Mesenchymal stem cell (in vitro differentiated cells and primary cell): ENCODE measurements around the gene DIP2C.

Experiments
- DNase-seq: peaks from one replicate; pipeline ENCODE4 v3.0.0-alpha.2; 2013
- H2AFZ ChIP-seq: one replicate; pipeline ENCODE4 v1.6.1; 2013; ENCODE audit warnings: low read depth, mild to moderate bottlenecking, control low read depth, inconsistent platforms, low read length, moderate library complexity
- H2AK5ac ChIP-seq: 2 replicates; pipeline ENCODE4 v1.6.1; 2013; ENCODE audit warnings: low read length, moderate library complexity, mild to moderate bottlenecking, inconsistent platforms; ENCODE audit not compliant: severe bottlenecking
- H2BK120ac ChIP-seq: one replicate; pipeline ENCODE4 v1.6.1; 2013; ENCODE audit warnings: low read depth, mild to moderate bottlenecking, inconsistent platforms, low read length, moderate library complexity
- H2BK12ac ChIP-seq, 2 experiments: one replicate each; pipeline ENCODE4 v1.6.1; 2013; ENCODE audit warnings: inconsistent platforms in 2 of 2, low read length in 2 of 2, mild to moderate bottlenecking in 2 of 2, moderate library complexity in 2 of 2, control low read depth in 1 of 2
- H2BK15ac ChIP-seq: one replicate; pipeline ENCODE4 v1.6.1; 2013; ENCODE audit warnings: mild to moderate bottlenecking, low read depth, inconsistent platforms; ENCODE audit not compliant: poor library complexity, severe bottlenecking
- H2BK5ac ChIP-seq: 2 replicates; pipeline ENCODE4 v1.6.1; 2013; ENCODE audit warnings: low read depth, mild to moderate bottlenecking, low read length, control low read depth, inconsistent platforms; ENCODE audit not compliant: poor library complexity, severe bottlenecking
- H3K14ac ChIP-seq, 2 experiments: one replicate each; pipeline ENCODE4 v1.6.1; 2013; ENCODE audit warnings: inconsistent platforms in 2 of 2, low read length in 2 of 2, control low read depth in 1 of 2, mild to moderate bottlenecking in 1 of 2, moderate library complexity in 1 of 2
- H3K18ac ChIP-seq, 2 experiments: one replicate each; pipeline ENCODE4 v1.6.1; 2013; ENCODE audit warnings: inconsistent platforms in 2 of 2, low read length in 2 of 2, control low read depth in 1 of 2, low read depth in 1 of 2, mild to moderate bottlenecking in 1 of 2
- H3K23ac ChIP-seq, 2 experiments: one replicate each; pipeline ENCODE4 v1.6.1; 2013; ENCODE audit warnings: inconsistent platforms in 2 of 2, low read length in 2 of 2, mild to moderate bottlenecking in 2 of 2, moderate library complexity in 2 of 2, control low read depth in 1 of 2
- H3K27ac ChIP-seq: 2 replicates; pipeline ENCODE4 v1.5.1; 2013; ENCODE audit warnings: mild to moderate bottlenecking, moderate library complexity, low read length, control low read depth, inconsistent platforms; ENCODE audit not compliant: poor library complexity, severe bottlenecking
- H3K27me3 ChIP-seq, 2 experiments: 2 replicates each; pipeline versions ENCODE4 v1.6.1 to v1.7.0; 2013; ENCODE audit warnings: low read length in 2 of 2, mild to moderate bottlenecking in 2 of 2, moderate library complexity in 2 of 2, control low read depth in 1 of 2, inconsistent platforms in 1 of 2; ENCODE audit not compliant: control insufficient read depth in 1 of 2, insufficient read depth in 1 of 2
- H3K36me3 ChIP-seq, 2 experiments: 2 replicates each; pipeline versions ENCODE4 v1.6.1 to v1.7.0; 2013; ENCODE audit warnings: low read length in 2 of 2, control low read depth in 1 of 2, inconsistent platforms in 1 of 2, low read depth in 1 of 2, mild to moderate bottlenecking in 1 of 2; ENCODE audit not compliant: insufficient read depth in 2 of 2, control insufficient read depth in 1 of 2
- H3K4ac ChIP-seq, 2 experiments: one replicate each; pipeline ENCODE4 v1.6.1; 2013; ENCODE audit warnings: inconsistent platforms in 2 of 2, low read length in 2 of 2, mild to moderate bottlenecking in 2 of 2, moderate library complexity in 2 of 2, control low read depth in 1 of 2, low read depth in 1 of 2
- H3K4me1 ChIP-seq: 2 replicates; pipeline ENCODE4 v1.6.1; 2013; ENCODE audit warnings: low read depth, low read length, control low read depth; ENCODE audit not compliant: control insufficient read depth, insufficient read depth
- H3K4me2 ChIP-seq: 2 replicates; pipeline ENCODE4 v1.6.1; 2013; ENCODE audit warnings: low read length, mild to moderate bottlenecking, inconsistent platforms; ENCODE audit not compliant: poor library complexity, severe bottlenecking
- H3K4me3 ChIP-seq, 2 experiments: 2 replicates each; pipeline versions ENCODE4 v1.5.1 to v1.7.0; 2013; ENCODE audit warnings: low read length in 2 of 2, mild to moderate bottlenecking in 2 of 2, control low read depth in 1 of 2, low read depth in 1 of 2; ENCODE audit not compliant: insufficient read depth in 1 of 2
- H3K79me1 ChIP-seq: replicated peaks from 2 replicates; pipeline ENCODE4 v1.6.1; 2013; ENCODE audit warnings: mild to moderate bottlenecking, control low read depth, low read length, inconsistent platforms; ENCODE audit not compliant: poor library complexity, severe bottlenecking
- H3K9ac ChIP-seq: 2 replicates; pipeline ENCODE4 v1.7.0; 2013; ENCODE audit warnings: mild to moderate bottlenecking, low read length, moderate library complexity
- H3K9me3 ChIP-seq: 2 replicates; pipeline ENCODE4 v1.7.0; 2013; ENCODE audit warnings: mild to moderate bottlenecking, low read length; ENCODE audit not compliant: control insufficient read depth
- H4K8ac ChIP-seq: one replicate; pipeline ENCODE4 v1.6.1; 2013; ENCODE audit warnings: inconsistent platforms, mild to moderate bottlenecking, low read length, moderate library complexity
- H4K91ac ChIP-seq: one replicate; pipeline ENCODE4 v1.6.1; 2013; ENCODE audit warnings: mild to moderate bottlenecking, low read length, inconsistent platforms
- WGBS: methylation state at CpG from one replicate; pipeline ENCODE4 v1.1.7; 2013; ENCODE audit warnings: mixed read lengths; 5-methylcytosine and 5-hydroxymethylcytosine counted together

The DIP2C gene

DNA sequence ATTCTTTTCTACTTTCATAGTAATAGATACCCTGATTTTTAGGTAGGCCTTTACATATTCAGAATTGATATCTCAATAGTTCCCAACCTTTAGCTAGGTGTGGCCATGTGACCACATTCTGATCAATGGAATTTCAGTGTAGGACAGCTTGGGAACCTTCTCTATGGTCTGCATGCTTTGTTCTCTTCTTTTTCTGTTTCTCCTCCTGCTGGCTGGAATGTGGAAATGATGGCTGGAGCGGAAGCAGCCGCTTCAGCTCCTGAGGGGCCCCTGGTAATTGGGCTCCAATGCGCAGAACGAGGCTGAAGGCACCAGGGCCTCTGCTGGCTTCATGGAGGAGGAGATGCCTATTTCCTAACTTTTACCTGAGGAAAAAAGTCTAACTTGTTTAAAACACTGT, 401.7 kb downstream of the DIP2C start:
- peak; percentile 28 for DNase-seq
- H2BK5ac ChIP-seq = no peak overlapping the region
- H3K9me3 ChIP-seq = no peaks in the 10 kb centered on the region
- peaks cover 58 to 91% of the 10 kb centered on the region in 2 experiments for H3K36me3 ChIP-seq
- H3K18ac ChIP-seq = no peak overlapping the region
- no peak overlapping the region for H2BK15ac ChIP-seq
- no peak overlapping the region for H3K9ac ChIP-seq
- H3K27ac ChIP-seq = no peak overlapping the region
- no peak overlapping the region for H2AK5ac ChIP-seq
- H3K79me1 ChIP-seq = peaks cover 17% of the 10 kb centered on the region
- no peak overlapping the region for H2AFZ ChIP-seq
- H3K23ac ChIP-seq = no peak overlapping the region
- no peaks in the 10 kb centered on the region for H3K27me3 ChIP-seq
- 100% methylated on average over 2 of the region's 4 CpGs for WGBS
- no peak overlapping the region for H4K8ac ChIP-seq
- no peak overlapping the region for H3K4me2 ChIP-seq
- no peak overlapping the region for H3K14ac ChIP-seq
- no peak overlapping the region for H4K91ac ChIP-seq
- no peak overlapping the region for H2BK120ac ChIP-seq
- no peak overlapping the region for H3K4me3 ChIP-seq
- no peak overlapping the region for H2BK12ac ChIP-seq
- peaks cover 8% of the 10 kb centered on the region for H3K4me1 ChIP-seq
- H3K4ac ChIP-seq = no peak overlapping the region

DNA sequence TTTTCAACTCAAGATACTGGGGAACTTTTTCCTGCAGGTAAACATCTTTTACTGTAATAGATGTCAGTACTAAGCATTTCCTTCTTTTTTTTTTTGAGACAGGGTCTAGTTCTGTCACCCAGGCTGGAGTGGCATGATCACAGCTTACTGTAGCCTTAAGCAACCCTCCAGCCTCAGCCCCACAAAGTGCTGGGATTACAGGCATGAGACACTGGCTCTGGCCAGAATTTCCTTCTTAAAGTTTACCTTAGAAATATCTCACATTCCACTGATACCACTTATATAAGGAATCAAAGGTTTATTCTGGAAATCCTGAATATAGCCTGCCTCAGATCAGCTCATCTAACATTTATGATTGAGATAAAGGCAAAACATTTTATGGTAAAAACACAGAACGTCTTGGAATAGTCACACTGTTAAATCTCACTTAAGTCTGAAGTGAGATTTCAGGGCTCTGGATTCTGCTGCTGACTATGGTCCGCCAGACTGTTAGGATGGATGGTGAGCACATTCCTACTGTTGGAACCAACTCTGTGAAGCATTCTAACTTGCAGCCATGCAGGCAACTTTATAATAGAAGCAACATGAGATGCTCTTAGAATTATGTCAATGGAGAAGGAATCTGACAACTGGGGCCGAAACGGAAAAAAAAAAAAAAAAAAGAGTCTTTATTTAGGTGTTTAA, 402.3 kb downstream of the DIP2C start:
- Histone ChIP-seq H4K8ac (no peak overlapping the region), H3K14ac (no peak overlapping the region), H3K79me1 (peaks cover 15% of the 10 kb centered on the region), H3K27ac (peak overlapping the region; percentile 3), H3K18ac (no peak overlapping the region), H2BK120ac (no peak overlapping the region), H3K4ac (no peak overlapping the region), H2AFZ (no peak overlapping the region), H2BK12ac (no peak overlapping the region), H3K4me2 (no peak overlapping the region), H3K4me3 (no peak overlapping the region), H3K23ac (no peak overlapping the region), H2AK5ac (no peak overlapping the region), H2BK15ac (no peak overlapping the region), H2BK5ac (no peak overlapping the region), H3K9ac (no peak overlapping the region), H4K91ac (no peak overlapping the region), H3K9me3 (no peaks in the 10 kb centered on the region), H3K27me3 (no peaks in the 10 kb centered on the region), H3K4me1 (peaks cover 12% of the 10 kb centered on the region), H3K36me3 (peaks cover 60 to 95% of the 10 kb centered on the region in 2 experiments)
- DNase-seq = no peak
- WGBS = 97% methylated on average over 2 of the region's 4 CpGs

DNA sequence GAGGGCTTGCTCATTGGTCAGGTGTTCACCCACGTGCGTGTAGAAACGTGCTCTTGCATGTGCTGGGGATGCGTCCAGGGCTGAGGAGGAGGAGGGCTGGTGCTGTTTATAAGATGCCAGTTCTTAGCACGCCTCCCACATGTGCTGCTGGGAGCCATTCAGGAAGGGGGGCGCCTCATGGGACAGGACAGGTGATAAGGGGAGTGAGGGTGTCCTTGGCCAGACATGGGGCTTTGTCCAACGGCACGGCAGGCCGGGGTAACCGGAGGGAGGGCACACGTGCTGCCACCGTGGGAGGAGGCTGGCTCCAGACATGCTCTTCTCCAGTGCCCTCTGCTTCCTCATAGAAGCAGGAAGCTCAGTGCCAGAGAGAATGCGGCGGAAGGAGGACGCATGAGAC, 404.3 kb downstream of the DIP2C start:
- peaks cover 10% of the 10 kb centered on the region for H3K4me1 ChIP-seq
- no peak overlapping the region for H3K4ac ChIP-seq
- H2BK15ac ChIP-seq = no peak overlapping the region
- H3K9me3 ChIP-seq = no peaks in the 10 kb centered on the region
- H3K23ac ChIP-seq = no peak overlapping the region
- no peak overlapping the region for H3K14ac ChIP-seq
- peaks cover 56 to 96% of the 10 kb centered on the region in 2 experiments for H3K36me3 ChIP-seq
- H3K4me3 ChIP-seq = no peak overlapping the region
- no peak overlapping the region for H2BK12ac ChIP-seq
- H2AK5ac ChIP-seq = no peak overlapping the region
- H3K27me3 ChIP-seq = no peaks in the 10 kb centered on the region
- no peak overlapping the region for H3K18ac ChIP-seq
- 94% methylated on average over 15 of the region's 15 CpGs for WGBS
- no peak overlapping the region for H2AFZ ChIP-seq
- no peak overlapping the region for H2BK5ac ChIP-seq
- H3K9ac ChIP-seq = no peak overlapping the region
- no peak for DNase-seq
- H3K27ac ChIP-seq = no peak overlapping the region
- H4K91ac ChIP-seq = no peak overlapping the region
- no peak overlapping the region for H4K8ac ChIP-seq
- H3K4me2 ChIP-seq = no peak overlapping the region
- peaks cover 9% of the 10 kb centered on the region for H3K79me1 ChIP-seq
- H2BK120ac ChIP-seq = no peak overlapping the region

DNA sequence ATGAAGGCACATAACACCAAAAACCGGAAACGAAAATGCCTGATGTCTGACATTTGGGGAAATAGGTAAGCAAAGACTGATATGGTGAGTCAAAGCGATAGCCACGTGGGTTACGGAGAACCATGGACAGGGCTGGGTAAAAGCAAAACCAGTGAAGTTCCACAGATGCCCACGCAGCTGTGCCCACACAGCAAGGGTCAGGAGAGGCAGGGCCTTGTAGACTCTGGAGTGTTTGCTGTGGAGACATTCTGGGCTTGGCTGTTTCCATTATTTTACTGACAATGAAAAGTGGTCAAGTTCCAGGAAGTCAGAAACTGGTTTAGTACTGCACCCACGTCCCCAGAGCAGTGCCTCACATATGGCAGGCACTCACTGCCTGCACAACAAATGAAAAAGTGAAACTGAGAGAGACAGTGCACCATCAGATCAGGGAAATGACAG, 405.5 kb downstream of the DIP2C start:
- no peak overlapping the region for H2AFZ ChIP-seq
- H4K8ac ChIP-seq = no peak overlapping the region
- H3K4ac ChIP-seq = no peak overlapping the region
- H2BK120ac ChIP-seq = no peak overlapping the region
- no peak overlapping the region for H3K4me3 ChIP-seq
- peaks cover 7% of the 10 kb centered on the region for H3K4me1 ChIP-seq
- no peak overlapping the region for H3K23ac ChIP-seq
- WGBS = 95% methylated on average over 7 of the region's 7 CpGs
- H3K79me1 ChIP-seq = peaks cover 7% of the 10 kb centered on the region
- peaks cover 54 to 98% of the 10 kb centered on the region in 2 experiments for H3K36me3 ChIP-seq
- no peak overlapping the region for H3K27ac ChIP-seq
- no peak overlapping the region for H3K18ac ChIP-seq
- H2AK5ac ChIP-seq = no peak overlapping the region
- no peaks in the 10 kb centered on the region for H3K9me3 ChIP-seq
- H3K4me2 ChIP-seq = no peak overlapping the region
- H3K27me3 ChIP-seq = no peaks in the 10 kb centered on the region
- no peak overlapping the region for H3K14ac ChIP-seq
- H4K91ac ChIP-seq = no peak overlapping the region
- no peak overlapping the region for H2BK15ac ChIP-seq
- no peak overlapping the region for H2BK12ac ChIP-seq
- no peak overlapping the region for H3K9ac ChIP-seq
- no peak overlapping the region for H2BK5ac ChIP-seq
- no peak for DNase-seq
